ENCODE data around the gene EXOC6B.

Gene EXOC6B

GRCh38 chr2:72126186-72127100 lies 699.4 kb downstream of the EXOC6B start:
- in situ Hi-C loops (cut with HindIII; ENCODE audit: low pct_ligation_motif_present, low pct_unique_long_range_greater_than_20kb, low sequenced_read_pairs): no loop called here
- no peak for DNase-seq

Data from ACHN (cell line).